Measurements from ENCODE around the gene CFH. TPM values are rescaled to one million over a fixed set of nuclear protein-coding genes. Genes with fewer than 3 reads are reported as not detected.

Gene CFH
- total and polyA plus RNA-seq, 2 donors (not counting 3 experiments of a cell fraction or from before 2014, with no cell fraction given): 20.7 to 25.3 TPM

DNA sequence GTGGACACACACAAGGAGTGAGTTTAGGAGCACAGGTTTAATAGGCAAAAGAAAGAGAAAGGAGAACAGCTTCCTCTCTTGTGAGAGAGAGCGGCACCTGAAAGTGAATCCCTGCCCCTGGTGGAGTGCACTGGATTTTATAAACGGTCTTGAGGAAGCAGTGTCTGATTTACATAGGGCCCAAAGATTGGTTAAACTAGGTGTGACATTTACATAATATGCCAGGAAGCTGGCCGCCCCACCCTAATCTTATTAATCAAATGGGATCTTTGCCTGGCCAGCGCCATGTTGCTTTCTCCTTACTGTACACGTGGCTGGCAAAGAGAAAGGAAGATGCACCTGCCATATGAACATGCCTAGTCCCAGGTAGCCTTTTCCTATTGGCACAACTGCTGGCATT lies 38.7 kb downstream of the CFH start:
- CTCF ChIA-PET: no interaction called here
- Histone ChIP-seq H3K4me1 (ENCODE audit: control insufficient read depth, extremely low read depth, insufficient read depth, low read length) (no peaks in the 10 kb centered on the region), H3K27me3 (ENCODE audit: control insufficient read depth in 2 of 2, insufficient read depth in 2 of 2, low read length in 2 of 2) (no peaks in the 10 kb centered on the region), H3K4me2 (ENCODE audit: insufficient read depth, low read length) (no peak overlapping the region), H2AFZ (ENCODE audit: low read depth, low read length) (no peak overlapping the region), H3K4me3 (replicated peaks in 1 of 3; ENCODE audit: insufficient read depth in 1 of 3, low read depth in 1 of 3, low read length in 3 of 3) (no peak overlapping the region), H3K9me3 (replicated peaks; ENCODE audit: control insufficient read depth, insufficient read depth, low read length) (no peaks in the 10 kb centered on the region), H3K36me3 (ENCODE audit: control insufficient read depth in 2 of 2, extremely low read depth in 1 of 2, insufficient read depth in 2 of 2, low read length in 2 of 2) (no peaks in the 10 kb centered on the region), H3K79me2 (ENCODE audit: control insufficient read depth, insufficient read depth, low read length) (no peaks in the 10 kb centered on the region), H3K9ac (replicated peaks; ENCODE audit: extremely low read depth, insufficient read depth, low read length) (no peak overlapping the region), H3K9me1 (replicated peaks; ENCODE audit: control insufficient read depth, extremely low read depth, insufficient read depth, low read length) (no peaks in the 10 kb centered on the region), H3K27ac (ENCODE audit: insufficient read depth, low read depth, low read length) (no peak overlapping the region), H4K20me1 (replicated peaks; ENCODE audit: control insufficient read depth, extremely low read depth, insufficient read depth, low read length) (no peaks in the 10 kb centered on the region)
- POLR2A ChIA-PET: no interaction called here
- TF ChIP-seq POLR2A (IDR thresholded peaks at IDR 0.05; ENCODE audit: low read depth, low read length): no peak
- DNase-seq (ENCODE audit: low read depth, low spot score) (no peak), FAIRE-seq (no peak)
- no TSS peak for BruUV-seq (replicated peaks)
- intact Hi-C loops (cut with micrococcal nuclease): no loop called here
- dilution Hi-C loops (cut with MboI; ENCODE audit: extremely low pct_ligation_motif_present, low sequenced_read_pairs): no loop called here

DNA sequence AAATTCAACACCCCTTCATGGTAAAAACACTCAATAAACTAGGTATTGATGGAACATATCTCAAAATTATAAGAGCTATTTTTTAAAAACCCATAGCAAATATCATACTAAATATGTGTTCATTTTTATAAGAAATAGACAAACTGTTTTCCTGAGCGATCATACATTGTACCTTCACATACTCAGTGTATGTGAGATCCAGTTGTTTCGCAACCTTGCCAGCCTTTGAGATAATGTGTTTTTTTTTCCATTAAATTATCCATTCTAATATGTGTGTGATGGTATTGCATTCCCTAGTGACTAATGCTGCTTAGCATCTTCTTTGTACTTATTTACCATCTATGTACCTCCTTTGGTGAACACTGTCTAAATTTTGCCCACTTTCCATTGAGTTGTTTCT lies 47.1 kb downstream of the CFH start:
- Histone ChIP-seq H3K4me2 (ENCODE audit: insufficient read depth, low read length) (no peak overlapping the region), H3K9me3 (replicated peaks; ENCODE audit: control insufficient read depth, insufficient read depth, low read length) (no peaks in the 10 kb centered on the region), H3K4me1 (ENCODE audit: control insufficient read depth, extremely low read depth, insufficient read depth, low read length) (no peaks in the 10 kb centered on the region), H4K20me1 (replicated peaks; ENCODE audit: control insufficient read depth, extremely low read depth, insufficient read depth, low read length) (no peaks in the 10 kb centered on the region), H3K27ac (ENCODE audit: insufficient read depth, low read depth, low read length) (no peak overlapping the region), H2AFZ (ENCODE audit: low read depth, low read length) (no peak overlapping the region), H3K79me2 (ENCODE audit: control insufficient read depth, insufficient read depth, low read length) (no peaks in the 10 kb centered on the region), H3K36me3 (ENCODE audit: control insufficient read depth in 2 of 2, extremely low read depth in 1 of 2, insufficient read depth in 2 of 2, low read length in 2 of 2) (no peaks in the 10 kb centered on the region), H3K4me3 (replicated peaks in 1 of 3; ENCODE audit: insufficient read depth in 1 of 3, low read depth in 1 of 3, low read length in 3 of 3) (no peak overlapping the region), H3K9me1 (replicated peaks; ENCODE audit: control insufficient read depth, extremely low read depth, insufficient read depth, low read length) (no peaks in the 10 kb centered on the region), H3K27me3 (ENCODE audit: control insufficient read depth in 2 of 2, insufficient read depth in 2 of 2, low read length in 2 of 2) (no peaks in the 10 kb centered on the region), H3K9ac (replicated peaks; ENCODE audit: extremely low read depth, insufficient read depth, low read length) (no peak overlapping the region)
- TF ChIP-seq GATA2 (IDR thresholded peaks at IDR 0.05; ENCODE audit: insufficient read depth, insufficient read length, low read depth, low read length): no peak
- intact Hi-C loops (cut with micrococcal nuclease) (no loop called here), dilution Hi-C loops (cut with MboI; ENCODE audit: extremely low pct_ligation_motif_present, low sequenced_read_pairs) (no loop called here)
- no TSS peak for BruUV-seq (replicated peaks)
- FAIRE-seq (no peak), DNase-seq (ENCODE audit: low read depth, low spot score) (no peak)
- CTCF ChIA-PET: no interaction called here
- POLR2A ChIA-PET: no interaction called here

DNA sequence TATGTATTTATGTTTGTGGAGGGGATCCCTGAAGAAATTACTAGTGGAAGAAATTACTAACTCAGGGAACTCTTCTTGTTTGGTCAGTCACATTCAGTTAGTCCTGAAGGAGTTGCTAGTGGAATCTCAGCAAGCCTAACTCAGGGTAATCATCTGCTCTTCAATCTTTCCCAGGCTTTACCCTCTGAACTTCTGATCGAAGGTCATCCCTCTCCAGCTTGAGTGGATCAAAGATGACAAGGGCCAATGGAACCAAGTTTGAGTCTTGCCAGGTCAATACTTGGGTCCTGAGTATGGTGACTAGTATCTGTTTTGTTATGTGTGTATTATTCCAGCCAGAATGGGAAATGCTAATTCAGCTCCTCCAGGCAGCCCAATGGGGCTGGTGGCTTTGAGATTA lies 49.3 kb downstream of the CFH start:
- Histone ChIP-seq H3K9me1 (replicated peaks; ENCODE audit: control insufficient read depth, extremely low read depth, insufficient read depth, low read length) (no peaks in the 10 kb centered on the region), H3K4me2 (ENCODE audit: insufficient read depth, low read length) (no peak overlapping the region), H3K4me3 (replicated peaks in 1 of 3; ENCODE audit: insufficient read depth in 1 of 3, low read depth in 1 of 3, low read length in 3 of 3) (no peak overlapping the region), H4K20me1 (replicated peaks; ENCODE audit: control insufficient read depth, extremely low read depth, insufficient read depth, low read length) (no peaks in the 10 kb centered on the region), H3K36me3 (ENCODE audit: control insufficient read depth in 2 of 2, extremely low read depth in 1 of 2, insufficient read depth in 2 of 2, low read length in 2 of 2) (no peaks in the 10 kb centered on the region), H3K4me1 (ENCODE audit: control insufficient read depth, extremely low read depth, insufficient read depth, low read length) (no peaks in the 10 kb centered on the region), H3K79me2 (ENCODE audit: control insufficient read depth, insufficient read depth, low read length) (no peaks in the 10 kb centered on the region), H3K27me3 (ENCODE audit: control insufficient read depth in 2 of 2, insufficient read depth in 2 of 2, low read length in 2 of 2) (no peaks in the 10 kb centered on the region), H2AFZ (ENCODE audit: low read depth, low read length) (no peak overlapping the region), H3K9me3 (replicated peaks; ENCODE audit: control insufficient read depth, insufficient read depth, low read length) (no peaks in the 10 kb centered on the region), H3K27ac (ENCODE audit: insufficient read depth, low read depth, low read length) (no peak overlapping the region), H3K9ac (replicated peaks; ENCODE audit: extremely low read depth, insufficient read depth, low read length) (no peak overlapping the region)
- no TSS peak for BruUV-seq (replicated peaks)
- POLR2A ChIA-PET: no interaction called here
- TF ChIP-seq EZH2 (IDR thresholded peaks at IDR 0.05; ENCODE audit: borderline replicate concordance, low read depth, low read length, severe bottlenecking): no peak
- no peak for TF ChIP-seq POLR2A (IDR thresholded peaks at IDR 0.05; ENCODE audit: low read depth, low read length)
- no peak for TF ChIP-seq JUN (IDR thresholded peaks at IDR 0.05; ENCODE audit: borderline replicate concordance, insufficient read depth, insufficient read length, low read depth)
- TF ChIP-seq, protein P1, sequence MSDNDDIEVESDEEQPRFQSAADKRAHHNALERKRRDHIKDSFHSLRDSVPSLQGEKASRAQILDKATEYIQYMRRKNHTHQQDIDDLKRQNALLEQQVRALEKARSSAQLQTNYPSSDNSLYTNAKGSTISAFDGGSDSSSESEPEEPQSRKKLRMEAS (IDR thresholded peaks at IDR 0.05; ENCODE audit: insufficient read depth, insufficient read length): no peak
- no peak for TF ChIP-seq GATA2 (IDR thresholded peaks at IDR 0.05; ENCODE audit: insufficient read depth, insufficient read length, low read depth, low read length)
- TF ChIP-seq POLR2AphosphoS5 (IDR thresholded peaks at IDR 0.05; ENCODE audit: insufficient read depth, low read depth, low read length): no peak
- TF ChIP-seq, protein P2, sequence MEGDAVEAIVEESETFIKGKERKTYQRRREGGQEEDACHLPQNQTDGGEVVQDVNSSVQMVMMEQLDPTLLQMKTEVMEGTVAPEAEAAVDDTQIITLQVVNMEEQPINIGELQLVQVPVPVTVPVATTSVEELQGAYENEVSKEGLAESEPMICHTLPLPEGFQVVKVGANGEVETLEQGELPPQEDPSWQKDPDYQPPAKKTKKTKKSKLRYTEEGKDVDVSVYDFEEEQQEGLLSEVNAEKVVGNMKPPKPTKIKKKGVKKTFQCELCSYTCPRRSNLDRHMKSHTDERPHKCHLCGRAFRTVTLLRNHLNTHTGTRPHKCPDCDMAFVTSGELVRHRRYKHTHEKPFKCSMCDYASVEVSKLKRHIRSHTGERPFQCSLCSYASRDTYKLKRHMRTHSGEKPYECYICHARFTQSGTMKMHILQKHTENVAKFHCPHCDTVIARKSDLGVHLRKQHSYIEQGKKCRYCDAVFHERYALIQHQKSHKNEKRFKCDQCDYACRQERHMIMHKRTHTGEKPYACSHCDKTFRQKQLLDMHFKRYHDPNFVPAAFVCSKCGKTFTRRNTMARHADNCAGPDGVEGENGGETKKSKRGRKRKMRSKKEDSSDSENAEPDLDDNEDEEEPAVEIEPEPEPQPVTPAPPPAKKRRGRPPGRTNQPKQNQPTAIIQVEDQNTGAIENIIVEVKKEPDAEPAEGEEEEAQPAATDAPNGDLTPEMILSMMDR (IDR thresholded peaks at IDR 0.05; ENCODE audit: extremely low read depth in 1 of 2, insufficient read depth in 1 of 2, low read depth in 1 of 2, low read length in 2 of 2): no peak
- TF ChIP-seq MYC (IDR thresholded peaks at IDR 0.05; ENCODE audit: low read depth, low read length): no peak
- no peak for TF ChIP-seq FOS (IDR thresholded peaks at IDR 0.05; ENCODE audit: borderline replicate concordance, insufficient read depth, low read length)
- DNase-seq (ENCODE audit: low read depth, low spot score) (no peak), FAIRE-seq (no peak)
- intact Hi-C loops (cut with micrococcal nuclease): no loop called here
- CTCF ChIA-PET: no interaction called here
- dilution Hi-C loops (cut with MboI; ENCODE audit: extremely low pct_ligation_motif_present, low sequenced_read_pairs): no loop called here

Measured in endothelial cell of umbilical vein (primary cell).